ENCODE measurements around the gene ARHGAP1.

GRCh38 chr11:46729110-46730027 lies 28.9 kb upstream of the ARHGAP1 start:
- TF ChIP-seq POLR2A (IDR thresholded peaks at IDR 0.05; ENCODE audit: low read depth) (no peak), EP300 (IDR thresholded peaks at IDR 0.05) (no peak)
